HepG2 (cell line): ENCODE data around the gene CTNNA2.

ENCODE experiments used
- CTCF ChIP-seq: sonication (generic); formaldehyde crosslinking; IDR thresholded peaks from 2 replicates; pipeline ENCODE4 v1.5.0; 2020; ENCODE audit warnings: mild to moderate bottlenecking, missing genetic modification reagents, moderate library complexity
- GABPA ChIP-seq, 2 experiments: IDR thresholded peaks; 2 replicates each; pipeline ENCODE4 v1.6.1; 2011 to 2016; ENCODE audit warnings: low read depth in 2 of 2, low read length in 1 of 2, missing biosample characterization in 1 of 2, missing genetic modification characterization in 1 of 2
- JUN ChIP-seq: sonication (generic); formaldehyde crosslinking; IDR thresholded peaks from 2 replicates; pipeline ENCODE4 v1.4.0; 2020; ENCODE audit warnings: mild to moderate bottlenecking, missing genetic modification reagents
- MAX ChIP-seq: IDR thresholded peaks from 2 replicates; pipeline ENCODE4 v1.6.1; 2012; ENCODE audit warnings: inconsistent platforms
- POLR2A ChIP-seq, 2 experiments: IDR thresholded peaks; 2 replicates each; pipeline ENCODE4 v1.6.1; 2011; ENCODE audit warnings: low read depth in 2 of 2, low read length in 2 of 2, mild to moderate bottlenecking in 1 of 2, moderate library complexity in 1 of 2; ENCODE audit not compliant: insufficient read depth in 1 of 2
- TCF7 ChIP-seq: sonication (generic); IDR thresholded peaks from 2 replicates; pipeline ENCODE4 v1.6.1; 2016; ENCODE audit warnings: antibody characterized with exemption, low read depth
- ZBTB49 ChIP-seq: sonication (generic); formaldehyde crosslinking; IDR thresholded peaks from 2 replicates; pipeline ENCODE4 v1.4.0; 2020; ENCODE audit warnings: missing genetic modification reagents, borderline replicate concordance
- ZFP1 ChIP-seq: IDR thresholded peaks from 2 replicates; pipeline ENCODE4 v1.6.1; 2016
- ZNF709 ChIP-seq: sonication (generic); formaldehyde crosslinking; IDR thresholded peaks from 2 replicates; pipeline ENCODE4 v1.5.0; 2020; ENCODE audit warnings: mild to moderate bottlenecking, missing genetic modification reagents
- ZNF749 ChIP-seq: sonication (generic); formaldehyde crosslinking; IDR thresholded peaks from 2 replicates; pipeline ENCODE4 v1.8.0; 2022; ENCODE audit warnings: mild to moderate bottlenecking, missing genetic modification reagents, moderate library complexity, borderline replicate concordance
- TF ChIP-seq, protein P1 (sequence below): sonication (generic); formaldehyde crosslinking; IDR thresholded peaks from 2 replicates; pipeline ENCODE4 v1.4.0; 2020; ENCODE audit warnings: missing genetic modification reagents
- TF ChIP-seq, protein P2 (sequence below): IDR thresholded peaks from 2 replicates; pipeline ENCODE4 v1.6.1; 2016; ENCODE audit warnings: low read depth, missing genetic modification reagents, missing compliant biosample characterization

DNA sequence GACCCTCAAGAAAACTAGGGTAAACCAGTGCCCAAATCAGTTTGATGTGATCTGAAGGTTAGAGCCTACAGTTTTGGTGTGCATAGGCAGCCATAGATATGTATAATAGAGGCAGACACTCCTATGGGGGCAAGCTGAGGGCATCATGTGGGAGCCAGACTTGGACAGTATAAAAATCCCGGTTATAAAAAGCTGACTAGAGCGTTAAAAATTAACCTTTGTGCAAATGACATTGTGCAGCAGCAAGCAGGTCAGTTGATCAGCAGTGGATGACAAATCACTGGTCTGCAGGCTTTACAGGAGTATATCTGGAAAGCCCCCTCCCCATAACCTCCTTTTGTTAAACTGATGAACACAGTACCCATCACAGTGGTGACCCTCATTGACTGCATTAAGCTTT lies 107.8 kb downstream of the CTNNA2 start:
- TF ChIP-seq, protein P1, sequence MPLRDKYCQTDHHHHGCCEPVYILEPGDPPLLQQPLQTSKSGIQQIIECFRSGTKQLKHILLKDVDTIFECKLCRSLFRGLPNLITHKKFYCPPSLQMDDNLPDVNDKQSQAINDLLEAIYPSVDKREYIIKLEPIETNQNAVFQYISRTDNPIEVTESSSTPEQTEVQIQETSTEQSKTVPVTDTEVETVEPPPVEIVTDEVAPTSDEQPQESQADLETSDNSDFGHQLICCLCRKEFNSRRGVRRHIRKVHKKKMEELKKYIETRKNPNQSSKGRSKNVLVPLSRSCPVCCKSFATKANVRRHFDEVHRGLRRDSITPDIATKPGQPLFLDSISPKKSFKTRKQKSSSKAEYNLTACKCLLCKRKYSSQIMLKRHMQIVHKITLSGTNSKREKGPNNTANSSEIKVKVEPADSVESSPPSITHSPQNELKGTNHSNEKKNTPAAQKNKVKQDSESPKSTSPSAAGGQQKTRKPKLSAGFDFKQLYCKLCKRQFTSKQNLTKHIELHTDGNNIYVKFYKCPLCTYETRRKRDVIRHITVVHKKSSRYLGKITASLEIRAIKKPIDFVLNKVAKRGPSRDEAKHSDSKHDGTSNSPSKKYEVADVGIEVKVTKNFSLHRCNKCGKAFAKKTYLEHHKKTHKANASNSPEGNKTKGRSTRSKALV (CRISPR knock-in tag): no peak
- TF ChIP-seq ZBTB49 (CRISPR knock-in tag) (no peak), JUN (CRISPR knock-in tag) (no peak), ZFP1 (CRISPR knock-in tag) (no peak), ZNF709 (CRISPR knock-in tag) (no peak), MAX (no peak), CTCF (CRISPR knock-in tag) (no peak), POLR2A (IDR thresholded peaks at IDR 0.05; ENCODE audit: insufficient read depth in 1 of 2, low read depth in 2 of 2, low read length in 2 of 2) (no peak), GABPA (IDR thresholded peaks at IDR 0.05; ENCODE audit: low read depth, low read length) (no peak), GABPA (CRISPR knock-in tag; IDR thresholded peaks at IDR 0.05; ENCODE audit: low read depth) (no peak), ZNF749 (CRISPR knock-in tag) (no peak), TCF7 (no peak)
- TF ChIP-seq, protein P2, sequence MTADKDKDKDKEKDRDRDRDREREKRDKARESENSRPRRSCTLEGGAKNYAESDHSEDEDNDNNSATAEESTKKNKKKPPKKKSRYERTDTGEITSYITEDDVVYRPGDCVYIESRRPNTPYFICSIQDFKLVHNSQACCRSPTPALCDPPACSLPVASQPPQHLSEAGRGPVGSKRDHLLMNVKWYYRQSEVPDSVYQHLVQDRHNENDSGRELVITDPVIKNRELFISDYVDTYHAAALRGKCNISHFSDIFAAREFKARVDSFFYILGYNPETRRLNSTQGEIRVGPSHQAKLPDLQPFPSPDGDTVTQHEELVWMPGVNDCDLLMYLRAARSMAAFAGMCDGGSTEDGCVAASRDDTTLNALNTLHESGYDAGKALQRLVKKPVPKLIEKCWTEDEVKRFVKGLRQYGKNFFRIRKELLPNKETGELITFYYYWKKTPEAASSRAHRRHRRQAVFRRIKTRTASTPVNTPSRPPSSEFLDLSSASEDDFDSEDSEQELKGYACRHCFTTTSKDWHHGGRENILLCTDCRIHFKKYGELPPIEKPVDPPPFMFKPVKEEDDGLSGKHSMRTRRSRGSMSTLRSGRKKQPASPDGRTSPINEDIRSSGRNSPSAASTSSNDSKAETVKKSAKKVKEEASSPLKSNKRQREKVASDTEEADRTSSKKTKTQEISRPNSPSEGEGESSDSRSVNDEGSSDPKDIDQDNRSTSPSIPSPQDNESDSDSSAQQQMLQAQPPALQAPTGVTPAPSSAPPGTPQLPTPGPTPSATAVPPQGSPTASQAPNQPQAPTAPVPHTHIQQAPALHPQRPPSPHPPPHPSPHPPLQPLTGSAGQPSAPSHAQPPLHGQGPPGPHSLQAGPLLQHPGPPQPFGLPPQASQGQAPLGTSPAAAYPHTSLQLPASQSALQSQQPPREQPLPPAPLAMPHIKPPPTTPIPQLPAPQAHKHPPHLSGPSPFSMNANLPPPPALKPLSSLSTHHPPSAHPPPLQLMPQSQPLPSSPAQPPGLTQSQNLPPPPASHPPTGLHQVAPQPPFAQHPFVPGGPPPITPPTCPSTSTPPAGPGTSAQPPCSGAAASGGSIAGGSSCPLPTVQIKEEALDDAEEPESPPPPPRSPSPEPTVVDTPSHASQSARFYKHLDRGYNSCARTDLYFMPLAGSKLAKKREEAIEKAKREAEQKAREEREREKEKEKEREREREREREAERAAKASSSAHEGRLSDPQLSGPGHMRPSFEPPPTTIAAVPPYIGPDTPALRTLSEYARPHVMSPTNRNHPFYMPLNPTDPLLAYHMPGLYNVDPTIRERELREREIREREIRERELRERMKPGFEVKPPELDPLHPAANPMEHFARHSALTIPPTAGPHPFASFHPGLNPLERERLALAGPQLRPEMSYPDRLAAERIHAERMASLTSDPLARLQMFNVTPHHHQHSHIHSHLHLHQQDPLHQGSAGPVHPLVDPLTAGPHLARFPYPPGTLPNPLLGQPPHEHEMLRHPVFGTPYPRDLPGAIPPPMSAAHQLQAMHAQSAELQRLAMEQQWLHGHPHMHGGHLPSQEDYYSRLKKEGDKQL (CRISPR knock-in tag): no peak
